ENCODE measurements around the gene NFATC1. TPM values are rescaled to one million over a fixed set of nuclear protein-coding genes. Genes with fewer than 3 reads are reported as not detected.
"Not testable (repeated sequence)": the region's sequence is repeated elsewhere in the genome, so short reads cannot be mapped to it uniquely, and the experiment has no call there.

NFATC1 gene
- total RNA-seq, 4 donors from 2014 or later, result 7.1 to 74.7 (median 28.4) TPM

DNA sequence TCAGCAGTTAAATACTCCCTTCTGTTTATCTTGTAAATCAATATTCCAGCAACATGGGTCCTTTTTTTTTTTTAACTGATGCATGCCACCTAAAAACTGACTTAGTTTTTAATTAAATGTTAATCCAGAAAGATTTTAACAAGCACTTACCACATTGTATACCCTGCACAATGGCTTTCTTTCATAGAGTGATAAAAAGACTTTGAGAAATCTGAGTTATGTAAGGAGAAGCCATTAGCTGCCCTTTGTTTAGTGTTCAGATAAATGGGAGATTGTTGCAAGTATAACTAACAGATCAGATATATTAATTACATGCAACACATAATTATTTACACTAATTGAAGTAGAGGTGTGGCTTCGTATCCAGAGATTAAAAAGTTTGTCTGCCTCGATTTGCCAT, 22.7 kb upstream of the NFATC1 start:
- Histone ChIP-seq H3K4me1 (no peaks in the 10 kb centered on the region), H3K4me3 (no peak overlapping the region), H3K27ac (no peak overlapping the region), H3K36me3 (peaks cover 0 to 10% of the 10 kb centered on the region in 2 donors), H3K27me3 (no peaks in the 10 kb centered on the region), H3K9me3 (no peaks in the 10 kb centered on the region)
- in situ Hi-C loops (cut with MboI; ENCODE audit: low sequenced_read_pairs in 4 of 4), result loop anchor here (5.0 to 10.0 kb wide), 2 partner anchors 162 to 269 kb away; no protein-coding TSS in a partner anchor
- TF ChIP-seq, protein P1, sequence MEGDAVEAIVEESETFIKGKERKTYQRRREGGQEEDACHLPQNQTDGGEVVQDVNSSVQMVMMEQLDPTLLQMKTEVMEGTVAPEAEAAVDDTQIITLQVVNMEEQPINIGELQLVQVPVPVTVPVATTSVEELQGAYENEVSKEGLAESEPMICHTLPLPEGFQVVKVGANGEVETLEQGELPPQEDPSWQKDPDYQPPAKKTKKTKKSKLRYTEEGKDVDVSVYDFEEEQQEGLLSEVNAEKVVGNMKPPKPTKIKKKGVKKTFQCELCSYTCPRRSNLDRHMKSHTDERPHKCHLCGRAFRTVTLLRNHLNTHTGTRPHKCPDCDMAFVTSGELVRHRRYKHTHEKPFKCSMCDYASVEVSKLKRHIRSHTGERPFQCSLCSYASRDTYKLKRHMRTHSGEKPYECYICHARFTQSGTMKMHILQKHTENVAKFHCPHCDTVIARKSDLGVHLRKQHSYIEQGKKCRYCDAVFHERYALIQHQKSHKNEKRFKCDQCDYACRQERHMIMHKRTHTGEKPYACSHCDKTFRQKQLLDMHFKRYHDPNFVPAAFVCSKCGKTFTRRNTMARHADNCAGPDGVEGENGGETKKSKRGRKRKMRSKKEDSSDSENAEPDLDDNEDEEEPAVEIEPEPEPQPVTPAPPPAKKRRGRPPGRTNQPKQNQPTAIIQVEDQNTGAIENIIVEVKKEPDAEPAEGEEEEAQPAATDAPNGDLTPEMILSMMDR (IDR thresholded peaks at IDR 0.05 in 4 of 5, conservative IDR thresholded peaks at IDR 0.05 in 1 of 5), result no peak
- TF ChIP-seq POLR2A (IDR thresholded peaks at IDR 0.05), result no peak
- intact Hi-C loops (cut with DNase I; ENCODE audit: low total_unique reads), result no loop called here
- ATAC-seq, result no peak
- DNase-seq, result no peak

GRCh38 chr18:79373736-79374135, 22.0 kb upstream of the NFATC1 start:
- H3K27ac ChIP-seq, result no peak overlapping the region
- in situ Hi-C loops (cut with MboI; ENCODE audit: low sequenced_read_pairs in 4 of 4), result loop anchor here (5.0 to 10.0 kb wide), 2 partner anchors 161 to 269 kb away; no protein-coding TSS in a partner anchor
- no peaks in the 10 kb centered on the region for H3K4me1 ChIP-seq
- ATAC-seq (no peak), DNase-seq (no peak)
- H3K36me3 ChIP-seq, result peaks cover 0 to 15% of the 10 kb centered on the region in 2 donors
- H3K9me3 ChIP-seq, result no peaks in the 10 kb centered on the region
- intact Hi-C loops (cut with DNase I; ENCODE audit: low total_unique reads), result no loop called here
- no peaks in the 10 kb centered on the region for H3K27me3 ChIP-seq
- H3K4me3 ChIP-seq, result no peak overlapping the region
- TF ChIP-seq, protein P1 (IDR thresholded peaks at IDR 0.05 in 4 of 5, conservative IDR thresholded peaks at IDR 0.05 in 1 of 5), result no peak
- no peak for TF ChIP-seq POLR2A (IDR thresholded peaks at IDR 0.05)

DNA sequence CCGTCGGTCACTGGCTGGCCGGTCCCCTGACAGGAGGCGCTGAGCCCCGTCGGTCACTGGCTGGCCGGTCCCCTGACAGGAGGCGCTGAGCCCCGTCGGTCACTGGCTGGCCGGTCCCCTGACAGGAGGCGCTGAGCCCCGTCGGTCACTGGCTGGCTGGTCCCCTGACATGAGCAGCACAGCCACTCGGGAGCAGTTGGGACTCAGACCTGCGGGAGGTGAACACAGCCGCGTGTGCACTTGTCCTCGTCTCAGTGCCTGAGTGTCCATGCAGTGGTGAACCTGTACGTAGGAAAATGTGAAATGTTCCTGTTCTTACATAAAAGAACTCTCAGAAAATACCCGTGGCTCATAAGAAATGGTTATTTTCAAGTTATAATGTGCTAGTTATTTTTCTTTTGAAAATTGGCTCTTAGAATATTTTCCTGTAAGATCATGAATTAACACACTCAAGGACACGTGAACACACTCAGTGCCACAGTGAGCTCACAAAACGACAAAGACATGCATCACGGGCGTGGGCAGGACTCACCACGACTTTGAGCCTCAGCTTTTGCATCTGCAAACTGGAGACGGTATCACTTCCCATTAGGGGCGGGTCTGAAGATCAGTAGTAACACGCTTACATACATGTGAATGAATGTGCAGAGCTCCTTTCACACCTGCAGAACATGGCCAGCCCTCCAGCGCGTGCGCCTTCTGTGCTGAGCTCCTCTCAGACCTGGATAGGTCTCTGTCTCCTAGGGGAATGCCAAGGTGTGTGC, 21.1 kb upstream of the NFATC1 start:
- H3K27ac ChIP-seq, result no peak overlapping the region
- no peaks in the 10 kb centered on the region for H3K27me3 ChIP-seq
- no peaks in the 10 kb centered on the region for H3K9me3 ChIP-seq
- peaks cover 0 to 3% of the 10 kb centered on the region in 2 donors for H3K4me1 ChIP-seq
- DNase-seq (no peak), ATAC-seq (no peak)
- no peak for TF ChIP-seq POLR2A (IDR thresholded peaks at IDR 0.05)
- TF ChIP-seq, protein P1 (IDR thresholded peaks at IDR 0.05 in 4 of 5, conservative IDR thresholded peaks at IDR 0.05 in 1 of 5), result no peak
- in situ Hi-C loops (cut with MboI; ENCODE audit: low sequenced_read_pairs in 4 of 4), result loop anchor here (5.0 to 10.0 kb wide), 3 partner anchors 160 to 273 kb away; no protein-coding TSS in a partner anchor
- intact Hi-C loops (cut with DNase I; ENCODE audit: low total_unique reads), result no loop called here
- H3K36me3 ChIP-seq, result peaks cover 0 to 15% of the 10 kb centered on the region in 2 donors
- no peak overlapping the region for H3K4me3 ChIP-seq

GRCh38 chr18:79375441-79376154, 20.1 kb upstream of the NFATC1 start:
- Histone ChIP-seq H3K27me3 (no peaks in the 10 kb centered on the region), H3K4me1 (peaks cover 0 to 3% of the 10 kb centered on the region in 2 donors), H3K4me3 (no peak overlapping the region), H3K36me3 (peaks cover 0 to 15% of the 10 kb centered on the region in 2 donors), H3K27ac (no peak overlapping the region), H3K9me3 (no peaks in the 10 kb centered on the region)
- in situ Hi-C loops (cut with MboI; ENCODE audit: low sequenced_read_pairs in 4 of 4), result loop anchor here (5.0 to 10.0 kb wide), 3 partner anchors 159 to 272 kb away; no protein-coding TSS in a partner anchor
- intact Hi-C loops (cut with DNase I; ENCODE audit: low total_unique reads), result no loop called here
- no peak for TF ChIP-seq POLR2A (IDR thresholded peaks at IDR 0.05)
- TF ChIP-seq, protein P1 (IDR thresholded peaks at IDR 0.05 in 4 of 5, conservative IDR thresholded peaks at IDR 0.05 in 1 of 5), result no peak
- DNase-seq, result no peak
- no peak for ATAC-seq

DNA sequence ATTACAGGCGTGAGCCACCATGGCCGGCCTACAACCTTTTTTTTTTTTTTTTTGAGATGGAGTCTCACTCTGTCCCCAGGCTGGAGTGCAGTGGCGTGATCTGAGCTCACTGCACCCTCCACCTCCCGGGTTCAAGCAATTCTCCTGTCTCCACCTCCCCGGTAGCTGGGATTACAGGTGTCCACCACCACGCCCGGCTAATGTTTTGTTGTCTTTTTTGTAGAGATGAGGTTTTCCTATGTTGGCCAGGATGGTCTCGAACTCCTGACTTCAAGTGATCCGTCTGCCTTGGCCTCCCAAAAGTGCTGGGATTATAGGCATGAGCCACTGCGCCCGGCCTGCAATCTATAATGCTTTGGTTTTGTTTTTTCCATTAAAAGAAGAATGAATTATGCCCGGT, 19.1 kb upstream of the NFATC1 start:
- intact Hi-C loops (cut with DNase I; ENCODE audit: low total_unique reads); ATAC-seq; H3K27ac ChIP-seq; H3K4me1 ChIP-seq; H3K27me3 ChIP-seq; H3K4me3 ChIP-seq; DNase-seq; H3K9me3 ChIP-seq: not testable (repeated sequence)
- H3K36me3 ChIP-seq, result peaks cover 0 to 15% of the 10 kb centered on the region in 2 donors
- in situ Hi-C loops (cut with MboI; ENCODE audit: low sequenced_read_pairs in 4 of 4), result loop anchor here (5.0 to 10.0 kb wide), 3 partner anchors 158 to 271 kb away; no protein-coding TSS in a partner anchor
